GM23338 (cell line): ENCODE measurements around the gene CCT5. TPM values are rescaled to one million over a fixed set of nuclear protein-coding genes. Genes with fewer than 3 reads are reported as not detected.

Experiments used
- ATAC-seq: fragments of 200-7000 bp; cut with Tn5 transposase; 3 replicates; pipeline ENCODE4 v1.9.1; 2020
- DNase-seq: peaks from one replicate; pipeline ENCODE4 v3.0.0-alpha.2; 2015; ENCODE audit warnings: low spot score
- H2AFZ ChIP-seq: fragments of 200-600 bp; sonication (generic); 2 replicates; pipeline ENCODE4 v1.8.0; 2016; ENCODE audit warnings: antibody characterized with exemption, mild to moderate bottlenecking, moderate library complexity
- H3F3A ChIP-seq: fragments of 200-600 bp; sonication (generic); replicated peaks from 2 replicates; pipeline ENCODE4 v1.8.0; 2017; ENCODE audit warnings: antibody characterized with exemption, mixed run types, low read depth
- H3K27ac ChIP-seq: fragments of 200-600 bp; sonication (generic); 2 replicates; pipeline ENCODE4 v1.6.1; 2016; ENCODE audit warnings: low read depth
- H3K27me3 ChIP-seq: fragments of 200-600 bp; sonication (generic); 2 replicates; pipeline ENCODE4 v1.8.0; 2016; ENCODE audit warnings: mild to moderate bottlenecking, mixed run types, moderate library complexity; ENCODE audit not compliant: insufficient read depth
- H3K36me3 ChIP-seq: fragments of 200-600 bp; sonication (generic); 2 replicates; pipeline ENCODE4 v1.8.0; 2016; ENCODE audit warnings: mild to moderate bottlenecking; ENCODE audit not compliant: insufficient read depth
- H3K4me1 ChIP-seq: fragments of 200-600 bp; sonication (generic); 2 replicates; pipeline ENCODE4 v1.8.0; 2016; ENCODE audit warnings: mild to moderate bottlenecking, moderate library complexity; ENCODE audit not compliant: insufficient read depth
- H3K4me2 ChIP-seq: fragments of 200-600 bp; sonication (generic); 2 replicates; pipeline ENCODE4 v1.7.1; 2017; ENCODE audit warnings: mixed run types
- H3K4me3 ChIP-seq: fragments of 200-600 bp; sonication (generic); 2 replicates; pipeline ENCODE4 v1.6.1; 2016; ENCODE audit warnings: mixed run types
- H3K79me2 ChIP-seq: fragments of 200-600 bp; sonication (generic); replicated peaks from 2 replicates; pipeline ENCODE4 v1.8.0; 2017; ENCODE audit warnings: mild to moderate bottlenecking; ENCODE audit not compliant: insufficient read depth
- H3K9me2 ChIP-seq: fragments of 200-600 bp; sonication (generic); 2 replicates; pipeline ENCODE4 v1.8.0; 2017; ENCODE audit not compliant: insufficient read depth
- H4K20me1 ChIP-seq: fragments of 200-600 bp; sonication (generic); replicated peaks from 2 replicates; pipeline ENCODE4 v1.8.0; 2017; ENCODE audit warnings: mild to moderate bottlenecking; ENCODE audit not compliant: insufficient read depth
- H3K27ac Mint-ChIP-seq: 2 replicates; pipeline ENCODE4 v1.8.0; 2020; ENCODE audit warnings: inconsistent platforms, mild to moderate bottlenecking, moderate library complexity, mixed read lengths
- H3K27me3 Mint-ChIP-seq: 3 replicates; pipeline ENCODE4 v1.8.0; 2022; ENCODE audit warnings: low read depth, mild to moderate bottlenecking, moderate library complexity, mixed read lengths, inconsistent platforms; ENCODE audit not compliant: insufficient read depth, poor library complexity
- H3K36me3 Mint-ChIP-seq: 3 replicates; pipeline ENCODE4 v1.8.0; 2021; ENCODE audit warnings: low read depth, mild to moderate bottlenecking, inconsistent platforms, moderate library complexity, mixed read lengths
- H3K4me1 Mint-ChIP-seq: 3 replicates; pipeline ENCODE4 v1.8.0; 2020; ENCODE audit warnings: mild to moderate bottlenecking, inconsistent platforms, mixed read lengths
- H3K4me3 Mint-ChIP-seq: 3 replicates; pipeline ENCODE4 v1.8.0; 2021; ENCODE audit warnings: moderate library complexity, mild to moderate bottlenecking, inconsistent platforms, mixed read lengths
- H3K9me3 Mint-ChIP-seq: 3 replicates; pipeline ENCODE4 v1.8.0; 2020; ENCODE audit warnings: moderate library complexity, mild to moderate bottlenecking, inconsistent platforms, mixed read lengths
- CREB1 ChIP-seq: fragments of 250-450 bp; sonication (Bioruptor Pico); IDR thresholded peaks from 2 replicates; pipeline ENCODE4 v1.5.0; 2020; ENCODE audit warnings: low read depth, mild to moderate bottlenecking, moderate library complexity
- CTCF ChIP-seq, 2 experiments: fragments of 200-600 bp in 1 of 2; sonication (generic) in 1 of 2; conservative IDR thresholded peaks; 2 replicates each; pipeline versions ENCODE4 v1.5.1 to v1.6.1; 2016 to 2017; ENCODE audit warnings: antibody characterized with exemption in 2 of 2, low read depth in 2 of 2, mild to moderate bottlenecking in 2 of 2, moderate library complexity in 1 of 2
- EZH2 ChIP-seq: fragments of 200-600 bp; sonication (generic); IDR thresholded peaks from one replicate; pipeline ENCODE4 v1.8.0; 2017; ENCODE audit warnings: antibody characterized with exemption, mild to moderate bottlenecking, low read depth; ENCODE audit not compliant: unreplicated experiment
- EZH2phosphoT487 ChIP-seq: fragments of 200-600 bp; sonication (generic); IDR thresholded peaks from one replicate; pipeline ENCODE4 v1.8.1; 2018; ENCODE audit warnings: antibody characterized with exemption; ENCODE audit not compliant: unreplicated experiment
- JUNB ChIP-seq: IDR thresholded peaks from one replicate; pipeline ENCODE4 v1.6.1; 2016; ENCODE audit warnings: antibody characterized with exemption; ENCODE audit not compliant: unreplicated experiment
- NANOG ChIP-seq: IDR thresholded peaks from 2 replicates; pipeline ENCODE4 v1.6.1; 2016; ENCODE audit warnings: antibody characterized with exemption, borderline replicate concordance
- POLR2AphosphoS5 ChIP-seq: IDR thresholded peaks from 2 replicates; pipeline ENCODE4 v1.6.1; 2016; ENCODE audit warnings: antibody characterized with exemption, low read depth
- REST ChIP-seq: IDR thresholded peaks from one replicate; pipeline ENCODE4 v1.6.1; 2018; ENCODE audit warnings: antibody characterized with exemption; ENCODE audit not compliant: unreplicated experiment
- STAT1 ChIP-seq: IDR thresholded peaks from one replicate; pipeline ENCODE4 v1.6.1; 2016; ENCODE audit warnings: antibody characterized with exemption; ENCODE audit not compliant: unreplicated experiment
- ZNF114 ChIP-seq: fragments of 250-450 bp; sonication (Bioruptor Pico); IDR thresholded peaks from 2 replicates; pipeline ENCODE4 v1.5.0; 2020; ENCODE audit warnings: mild to moderate bottlenecking, moderate library complexity
- ZNF331 ChIP-seq: fragments of 250-450 bp; sonication (Bioruptor Pico); IDR thresholded peaks from 2 replicates; pipeline ENCODE4 v1.5.0; 2020; ENCODE audit warnings: low read depth, mild to moderate bottlenecking, moderate library complexity
- polyA plus RNA-seq: library from polyadenylated mRNA; unstranded; fragments of >200 nt; fragmentation: Nextera tagmentation; extraction: Ambion mirVana; gene quantifications from 2 replicates; pipeline ENCODE4 v1.2.1, GENCODE V29; 2016
- total RNA-seq: library from RNA; depleted of rRNA; stranded (reverse); fragments of >200 nt; shearing (Covaris generic); gene quantifications from 2 replicates; pipeline ENCODE4 v1.2.3, GENCODE V29; 2014
- TF ChIP-seq, protein P1 (sequence below): IDR thresholded peaks from 2 replicates; pipeline ENCODE4 v1.6.1; 2016; ENCODE audit warnings: antibody characterized with exemption
- TF ChIP-seq, protein P2 (sequence below): fragments of 250-450 bp; sonication (Bioruptor Pico); IDR thresholded peaks from 2 replicates; pipeline ENCODE4 v1.5.0; 2020; ENCODE audit warnings: mild to moderate bottlenecking, moderate library complexity

The CCT5 gene
- total and polyA plus RNA-seq, 2 experiments from 2014 or later: 576 to 661 TPM

DNA sequence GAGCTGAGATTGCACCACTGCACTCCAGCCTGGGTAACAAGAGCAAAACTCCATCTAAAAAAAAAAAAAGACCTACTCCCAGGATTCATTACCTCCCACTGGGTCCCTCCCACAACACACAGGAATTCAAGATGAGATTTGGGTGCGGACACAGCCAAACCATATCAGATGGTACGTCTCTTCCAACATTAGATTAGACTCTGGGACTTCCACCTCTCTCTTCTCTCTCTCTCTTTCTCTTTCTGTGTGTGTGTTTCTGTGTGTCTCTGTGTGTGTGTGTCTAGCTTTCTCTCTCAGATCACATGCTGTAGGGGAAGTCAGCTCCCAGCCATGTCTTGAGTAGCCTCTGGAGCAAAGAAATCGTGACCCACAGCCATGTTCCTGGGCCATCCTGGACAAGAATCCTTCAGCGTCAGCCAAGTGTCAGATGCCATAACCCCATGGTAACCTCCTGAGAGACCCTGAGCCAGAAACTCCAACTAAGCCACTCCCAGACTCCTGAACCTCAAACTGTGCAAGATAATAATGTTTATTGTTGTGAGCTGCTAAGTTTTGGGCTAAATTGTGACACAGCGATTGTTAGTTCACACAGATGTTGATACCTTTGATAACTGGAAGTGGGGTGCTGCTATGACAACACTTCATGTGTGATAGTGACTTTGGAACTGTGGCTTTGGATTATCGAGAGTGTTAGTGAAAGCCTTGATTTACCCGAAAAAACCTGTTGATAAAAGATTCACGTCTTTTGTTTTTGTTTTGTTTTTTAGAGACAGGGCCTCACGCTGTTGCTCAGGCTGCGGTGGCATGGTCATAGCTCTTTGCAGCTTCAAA lies 61.7 kb downstream of the CCT5 start:
- H3K27ac Mint-ChIP-seq: no peak overlapping the region
- Histone ChIP-seq H2AFZ (peak overlapping the region; percentile 52), H3K27me3 (peaks cover 5% of the 10 kb centered on the region)

More for the DNA sequence above, 61.7 kb downstream of the CCT5 start:
- Mint-ChIP-seq H3K4me3 (no peak overlapping the region), H3K9me3 (peaks cover 4% of the 10 kb centered on the region; the same call in 2 of the 3 replicates), H3K27me3 (peaks cover 28% of the 10 kb centered on the region), H3K4me1 (peaks cover 13% of the 10 kb centered on the region), H3K36me3 (0 out of 3 replicates have a peak, but pooled peaks cover 4% of the 10 kb centered on the region)
- Histone ChIP-seq H3K27ac (no peak overlapping the region), H3K4me2 (no peak overlapping the region), H3K9me2 (no peaks in the 10 kb centered on the region), H4K20me1 (no peaks in the 10 kb centered on the region), H3F3A (no peaks in the 10 kb centered on the region; the same call in 1 of the 2 replicates), H3K79me2 (no peaks in the 10 kb centered on the region), H3K36me3 (no peaks in the 10 kb centered on the region), H3K4me3 (no peak overlapping the region), H3K4me1 (peaks cover 5% of the 10 kb centered on the region; the same call in 1 of the 2 replicates)
- DNase-seq (no peak), ATAC-seq (no peak)
- TF ChIP-seq, protein P1, sequence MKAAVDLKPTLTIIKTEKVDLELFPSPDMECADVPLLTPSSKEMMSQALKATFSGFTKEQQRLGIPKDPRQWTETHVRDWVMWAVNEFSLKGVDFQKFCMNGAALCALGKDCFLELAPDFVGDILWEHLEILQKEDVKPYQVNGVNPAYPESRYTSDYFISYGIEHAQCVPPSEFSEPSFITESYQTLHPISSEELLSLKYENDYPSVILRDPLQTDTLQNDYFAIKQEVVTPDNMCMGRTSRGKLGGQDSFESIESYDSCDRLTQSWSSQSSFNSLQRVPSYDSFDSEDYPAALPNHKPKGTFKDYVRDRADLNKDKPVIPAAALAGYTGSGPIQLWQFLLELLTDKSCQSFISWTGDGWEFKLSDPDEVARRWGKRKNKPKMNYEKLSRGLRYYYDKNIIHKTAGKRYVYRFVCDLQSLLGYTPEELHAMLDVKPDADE: no peak
- TF ChIP-seq NANOG: no peak
- no peak for TF ChIP-seq POLR2AphosphoS5
- TF ChIP-seq JUNB: no peak
- TF ChIP-seq, protein P2, sequence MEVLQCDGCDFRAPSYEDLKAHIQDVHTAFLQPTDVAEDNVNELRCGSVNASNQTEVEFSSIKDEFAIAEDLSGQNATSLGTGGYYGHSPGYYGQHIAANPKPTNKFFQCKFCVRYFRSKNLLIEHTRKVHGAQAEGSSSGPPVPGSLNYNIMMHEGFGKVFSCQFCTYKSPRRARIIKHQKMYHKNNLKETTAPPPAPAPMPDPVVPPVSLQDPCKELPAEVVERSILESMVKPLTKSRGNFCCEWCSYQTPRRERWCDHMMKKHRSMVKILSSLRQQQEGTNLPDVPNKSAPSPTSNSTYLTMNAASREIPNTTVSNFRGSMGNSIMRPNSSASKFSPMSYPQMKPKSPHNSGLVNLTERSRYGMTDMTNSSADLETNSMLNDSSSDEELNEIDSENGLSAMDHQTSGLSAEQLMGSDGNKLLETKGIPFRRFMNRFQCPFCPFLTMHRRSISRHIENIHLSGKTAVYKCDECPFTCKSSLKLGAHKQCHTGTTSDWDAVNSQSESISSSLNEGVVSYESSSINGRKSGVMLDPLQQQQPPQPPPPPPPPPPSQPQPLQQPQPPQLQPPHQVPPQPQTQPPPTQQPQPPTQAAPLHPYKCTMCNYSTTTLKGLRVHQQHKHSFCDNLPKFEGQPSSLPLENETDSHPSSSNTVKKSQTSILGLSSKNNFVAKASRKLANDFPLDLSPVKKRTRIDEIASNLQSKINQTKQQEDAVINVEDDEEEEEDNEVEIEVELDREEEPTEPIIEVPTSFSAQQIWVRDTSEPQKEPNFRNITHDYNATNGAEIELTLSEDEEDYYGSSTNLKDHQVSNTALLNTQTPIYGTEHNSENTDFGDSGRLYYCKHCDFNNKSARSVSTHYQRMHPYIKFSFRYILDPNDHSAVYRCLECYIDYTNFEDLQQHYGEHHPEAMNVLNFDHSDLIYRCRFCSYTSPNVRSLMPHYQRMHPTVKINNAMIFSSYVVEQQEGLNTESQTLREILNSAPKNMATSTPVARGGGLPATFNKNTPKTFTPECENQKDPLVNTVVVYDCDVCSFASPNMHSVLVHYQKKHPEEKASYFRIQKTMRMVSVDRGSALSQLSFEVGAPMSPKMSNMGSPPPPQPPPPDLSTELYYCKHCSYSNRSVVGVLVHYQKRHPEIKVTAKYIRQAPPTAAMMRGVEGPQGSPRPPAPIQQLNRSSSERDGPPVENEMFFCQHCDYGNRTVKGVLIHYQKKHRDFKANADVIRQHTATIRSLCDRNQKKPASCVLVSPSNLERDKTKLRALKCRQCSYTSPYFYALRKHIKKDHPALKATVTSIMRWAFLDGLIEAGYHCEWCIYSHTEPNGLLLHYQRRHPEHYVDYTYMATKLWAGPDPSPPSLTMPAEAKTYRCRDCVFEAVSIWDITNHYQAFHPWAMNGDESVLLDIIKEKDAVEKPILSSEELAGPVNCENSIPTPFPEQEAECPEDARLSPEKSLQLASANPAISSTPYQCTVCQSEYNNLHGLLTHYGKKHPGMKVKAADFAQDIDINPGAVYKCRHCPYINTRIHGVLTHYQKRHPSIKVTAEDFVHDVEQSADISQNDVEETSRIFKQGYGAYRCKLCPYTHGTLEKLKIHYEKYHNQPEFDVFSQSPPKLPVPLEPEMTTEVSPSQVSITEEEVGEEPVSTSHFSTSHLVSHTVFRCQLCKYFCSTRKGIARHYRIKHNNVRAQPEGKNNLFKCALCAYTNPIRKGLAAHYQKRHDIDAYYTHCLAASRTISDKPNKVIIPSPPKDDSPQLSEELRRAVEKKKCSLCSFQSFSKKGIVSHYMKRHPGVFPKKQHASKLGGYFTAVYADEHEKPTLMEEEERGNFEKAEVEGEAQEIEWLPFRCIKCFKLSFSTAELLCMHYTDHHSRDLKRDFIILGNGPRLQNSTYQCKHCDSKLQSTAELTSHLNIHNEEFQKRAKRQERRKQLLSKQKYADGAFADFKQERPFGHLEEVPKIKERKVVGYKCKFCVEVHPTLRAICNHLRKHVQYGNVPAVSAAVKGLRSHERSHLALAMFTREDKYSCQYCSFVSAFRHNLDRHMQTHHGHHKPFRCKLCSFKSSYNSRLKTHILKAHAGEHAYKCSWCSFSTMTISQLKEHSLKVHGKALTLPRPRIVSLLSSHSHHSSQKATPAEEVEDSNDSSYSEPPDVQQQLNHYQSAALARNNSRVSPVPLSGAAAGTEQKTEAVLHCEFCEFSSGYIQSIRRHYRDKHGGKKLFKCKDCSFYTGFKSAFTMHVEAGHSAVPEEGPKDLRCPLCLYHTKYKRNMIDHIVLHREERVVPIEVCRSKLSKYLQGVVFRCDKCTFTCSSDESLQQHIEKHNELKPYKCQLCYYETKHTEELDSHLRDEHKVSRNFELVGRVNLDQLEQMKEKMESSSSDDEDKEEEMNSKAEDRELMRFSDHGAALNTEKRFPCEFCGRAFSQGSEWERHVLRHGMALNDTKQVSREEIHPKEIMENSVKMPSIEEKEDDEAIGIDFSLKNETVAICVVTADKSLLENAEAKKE (CRISPR knock-in tag): no peak
- TF ChIP-seq STAT1: no peak
- no peak for TF ChIP-seq CREB1 (CRISPR knock-in tag)
- TF ChIP-seq REST: no peak
- no peak for TF ChIP-seq ZNF114 (CRISPR knock-in tag)
- no peak for TF ChIP-seq EZH2phosphoT487
- no peak for TF ChIP-seq CTCF (conservative IDR thresholded peaks at IDR 0.05; ENCODE audit: low read depth in 2 of 2)
- TF ChIP-seq EZH2: no peak
- TF ChIP-seq ZNF331: no peak
